ENCODE data around the gene ALG14.
"Not testable (repeated sequence)": the region's sequence is repeated elsewhere in the genome, so short reads cannot be mapped to it uniquely, and the experiment has no call there.

GRCh38 chr1:94941480-94941879, 131.3 kb downstream of the ALG14 start:
- TF ChIP-seq POLR2A, CTCF (IDR thresholded peaks at IDR 0.05): not testable (repeated sequence)

Data from Peyer's patch (tissue), 4 donors.